ENCODE data around the gene KIAA0319L.
"Not testable (repeated sequence)": the region's sequence is repeated elsewhere in the genome, so short reads cannot be mapped to it uniquely, and the experiment has no call there.

Gene KIAA0319L

GRCh38 chr1:35557118-35557610, at the start of gene KIAA0319L:
Gene KIAA0319L (minus strand): TSS chr1:35557403. CDS start chr1:35554491, 2,912 bp downstream.
- DNase-seq, result peak; percentile 83

- DNase-seq, result peak; percentile 21
These were observed 48.6 kb upstream of the KIAA0319L start for GRCh38 chr1:35605867-35606182.

GRCh38 chr1:35605071-35605866, 48.1 kb upstream of the KIAA0319L start:
- no peak for DNase-seq

GRCh38 chr1:35603941-35604340, 46.7 kb upstream of the KIAA0319L start:
- no peak for DNase-seq

- DNase-seq, result no peak
These were observed 46.3 kb upstream of the KIAA0319L start for GRCh38 chr1:35603468-35603867.

GRCh38 chr1:35600593-35600992, 43.4 kb upstream of the KIAA0319L start:
- no peak for DNase-seq

- DNase-seq, result no peak
These were observed 42.2 kb upstream of the KIAA0319L start for GRCh38 chr1:35599411-35599810.

GRCh38 chr1:35598895-35599294, 41.7 kb upstream of the KIAA0319L start:
- DNase-seq, result no peak

GRCh38 chr1:35597870-35598269, 40.7 kb upstream of the KIAA0319L start:
- DNase-seq, result no peak

GRCh38 chr1:35595684-35596083, 38.5 kb upstream of the KIAA0319L start:
- DNase-seq, result no peak

- DNase-seq, result no peak
These were observed 37.0 kb upstream of the KIAA0319L start for GRCh38 chr1:35594005-35594760.

- no peak for DNase-seq
These were observed 36.0 kb upstream of the KIAA0319L start for GRCh38 chr1:35592991-35593769.

GRCh38 chr1:35591211-35591610, 34.0 kb upstream of the KIAA0319L start:
- DNase-seq, result no peak

- DNase-seq, result no peak
These were observed 33.4 kb upstream of the KIAA0319L start for GRCh38 chr1:35590476-35591040.

- DNase-seq, result no peak
These were observed 32.6 kb upstream of the KIAA0319L start for GRCh38 chr1:35589516-35590427.

GRCh38 chr1:35588197-35588910, 31.2 kb upstream of the KIAA0319L start:
- DNase-seq, result no peak

GRCh38 chr1:35587736-35588135, 30.5 kb upstream of the KIAA0319L start:
- no peak for DNase-seq

GRCh38 chr1:35586808-35587207, 29.6 kb upstream of the KIAA0319L start:
- no peak for DNase-seq

GRCh38 chr1:35585805-35586204, 28.6 kb upstream of the KIAA0319L start:
- not testable (repeated sequence) for DNase-seq

GRCh38 chr1:35585281-35585680, 28.1 kb upstream of the KIAA0319L start:
- no peak for DNase-seq

- DNase-seq, result not testable (repeated sequence)
These were observed 24.4 kb upstream of the KIAA0319L start for GRCh38 chr1:35581621-35582020.

Measured in kidney glomerular epithelial cell (primary cell).